Liver (tissue), 3 donors: ENCODE measurements around the gene FOLR1.

Source experiments
- CTCF ChIP-seq: fragments of 150-350 bp; IDR thresholded peaks from 2 replicates; pipeline ENCODE4 v1.5.1; 2017; ENCODE audit warnings: improper control_type of control experiment, low read depth, low read length; ENCODE audit not compliant: missing input control
- FOXA2 ChIP-seq: IDR thresholded peaks from 2 replicates; pipeline ENCODE4 v1.6.1; 2016; ENCODE audit warnings: antibody characterized with exemption
- GABPA ChIP-seq, 2 donors: IDR thresholded peaks in 1 of 2; conservative IDR thresholded peaks in 1 of 2; 2 replicates each; pipeline ENCODE4 v1.6.1; 2016; ENCODE audit warnings: antibody characterized with exemption in 2 of 2, mild to moderate bottlenecking in 1 of 2, moderate library complexity in 1 of 2
- HNF4G ChIP-seq: IDR thresholded peaks from 2 replicates; pipeline ENCODE4 v1.6.1; 2016; ENCODE audit warnings: antibody characterized with exemption
- JUND ChIP-seq, 2 donors: IDR thresholded peaks; 2 replicates each; pipeline ENCODE4 v1.6.1; 2016; ENCODE audit warnings: antibody characterized with exemption in 2 of 2
- NR2F2 ChIP-seq: IDR thresholded peaks from 2 replicates; pipeline ENCODE4 v1.6.1; 2016; ENCODE audit warnings: antibody characterized with exemption
- RAD21 ChIP-seq, 2 donors: IDR thresholded peaks; 2 replicates each; pipeline ENCODE4 v1.6.1; 2016; ENCODE audit warnings: antibody characterized with exemption in 2 of 2, mild to moderate bottlenecking in 2 of 2
- REST ChIP-seq: IDR thresholded peaks from 2 replicates; pipeline ENCODE4 v1.6.1; 2016; ENCODE audit warnings: antibody characterized with exemption, mild to moderate bottlenecking
- SP1 ChIP-seq: IDR thresholded peaks from 2 replicates; pipeline ENCODE4 v1.6.1; 2018; ENCODE audit warnings: antibody characterized with exemption, mild to moderate bottlenecking
- YY1 ChIP-seq: IDR thresholded peaks from 2 replicates; pipeline ENCODE4 v1.6.1; 2016; ENCODE audit warnings: antibody characterized with exemption, mild to moderate bottlenecking
- TF ChIP-seq, protein P1 (sequence below): IDR thresholded peaks from 2 replicates; pipeline ENCODE4 v1.6.1; 2016; ENCODE audit warnings: antibody characterized with exemption
- donor health status: healthy.
- donor health status: healthy.

DNA sequence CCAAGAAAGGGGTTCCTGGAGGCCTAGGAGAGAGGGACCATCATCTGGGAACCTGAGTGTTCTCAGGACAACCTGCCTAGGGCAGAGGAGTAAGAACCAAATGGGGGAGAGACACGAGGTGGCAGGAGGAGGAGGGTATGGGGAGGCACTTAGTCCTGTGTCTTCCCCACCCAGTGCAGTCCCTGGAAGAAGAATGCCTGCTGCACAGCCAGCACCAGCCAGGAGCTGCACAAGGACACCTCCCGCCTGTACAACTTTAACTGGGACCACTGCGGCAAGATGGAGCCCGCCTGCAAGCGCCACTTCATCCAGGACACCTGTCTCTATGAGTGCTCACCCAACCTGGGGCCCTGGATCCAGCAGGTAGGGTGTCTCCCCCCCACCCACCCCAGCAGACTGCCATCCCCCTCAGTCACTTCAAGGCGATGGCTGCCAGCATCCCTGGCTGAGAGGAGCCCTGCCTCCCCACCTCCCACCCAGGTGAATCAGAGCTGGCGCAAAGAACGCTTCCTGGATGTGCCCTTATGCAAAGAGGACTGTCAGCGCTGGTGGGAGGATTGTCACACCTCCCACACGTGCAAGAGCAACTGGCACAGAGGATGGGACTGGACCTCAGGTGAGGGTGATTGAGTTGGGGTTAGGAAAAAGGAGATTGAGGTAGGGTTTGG, 28.9 kb downstream of the FOLR1 start:
- no peak for TF ChIP-seq CTCF
- no peak for TF ChIP-seq REST
- no peak for TF ChIP-seq YY1
- TF ChIP-seq FOXA2: no peak
- no peak for TF ChIP-seq SP1
- TF ChIP-seq JUND (IDR thresholded peaks at IDR 0.05): no peak
- no peak for TF ChIP-seq RAD21 (IDR thresholded peaks at IDR 0.05)
- no peak for TF ChIP-seq GABPA (IDR thresholded peaks at IDR 0.05 in 1 of 2, conservative IDR thresholded peaks at IDR 0.05 in 1 of 2)
- TF ChIP-seq, protein P1, sequence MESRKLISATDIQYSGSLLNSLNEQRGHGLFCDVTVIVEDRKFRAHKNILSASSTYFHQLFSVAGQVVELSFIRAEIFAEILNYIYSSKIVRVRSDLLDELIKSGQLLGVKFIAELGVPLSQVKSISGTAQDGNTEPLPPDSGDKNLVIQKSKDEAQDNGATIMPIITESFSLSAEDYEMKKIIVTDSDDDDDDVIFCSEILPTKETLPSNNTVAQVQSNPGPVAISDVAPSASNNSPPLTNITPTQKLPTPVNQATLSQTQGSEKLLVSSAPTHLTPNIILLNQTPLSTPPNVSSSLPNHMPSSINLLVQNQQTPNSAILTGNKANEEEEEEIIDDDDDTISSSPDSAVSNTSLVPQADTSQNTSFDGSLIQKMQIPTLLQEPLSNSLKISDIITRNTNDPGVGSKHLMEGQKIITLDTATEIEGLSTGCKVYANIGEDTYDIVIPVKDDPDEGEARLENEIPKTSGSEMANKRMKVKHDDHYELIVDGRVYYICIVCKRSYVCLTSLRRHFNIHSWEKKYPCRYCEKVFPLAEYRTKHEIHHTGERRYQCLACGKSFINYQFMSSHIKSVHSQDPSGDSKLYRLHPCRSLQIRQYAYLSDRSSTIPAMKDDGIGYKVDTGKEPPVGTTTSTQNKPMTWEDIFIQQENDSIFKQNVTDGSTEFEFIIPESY: no peak
- no peak for TF ChIP-seq NR2F2
- TF ChIP-seq HNF4G: no peak
